ENCODE results near the gene SLC5A12.

SLC5A12 gene

DNA sequence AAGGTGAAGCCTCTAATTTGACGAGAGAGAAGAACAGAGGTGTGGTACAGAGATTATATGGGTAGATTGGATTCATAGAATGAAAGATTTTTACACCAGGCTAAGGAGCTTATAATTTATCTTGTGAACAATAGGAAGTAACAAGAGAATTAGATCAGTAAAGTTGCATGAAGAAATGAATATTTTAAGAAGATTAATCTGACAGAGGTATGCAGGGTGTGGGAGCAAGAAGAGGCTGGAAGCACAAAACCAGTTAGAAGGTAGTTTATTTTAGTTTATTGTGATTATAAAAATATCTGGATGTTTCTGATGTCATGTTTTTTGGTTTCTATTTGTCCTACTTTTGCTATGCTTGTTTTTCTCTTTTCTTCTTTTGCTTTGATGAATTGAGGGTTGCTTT is 15.7 kb downstream of the SLC5A12 start:
- no peak overlapping the region for H3K4me2 ChIP-seq (ENCODE audit: low read length)
- no peak overlapping the region for H2AFZ ChIP-seq (ENCODE audit: low read depth, low read length)
- no peaks in the 10 kb centered on the region for H3K4me1 ChIP-seq (ENCODE audit: low read length)
- H4K20me1 ChIP-seq (ENCODE audit: insufficient read depth, low read length): no peaks in the 10 kb centered on the region
- no peaks in the 10 kb centered on the region for H3K36me3 ChIP-seq (replicated peaks; ENCODE audit: low read depth, low read length)
- H3K9me3 ChIP-seq (ENCODE audit: insufficient read depth, low read length): no peaks in the 10 kb centered on the region
- H3K27me3 ChIP-seq (ENCODE audit: low read depth, low read length): no peaks in the 10 kb centered on the region
- no peaks in the 10 kb centered on the region for H3K79me2 ChIP-seq (ENCODE audit: low read length)
- no peak overlapping the region for H3K4me3 ChIP-seq (ENCODE audit: low read length)
- no peak for TF ChIP-seq EZH2phosphoT487 (IDR thresholded peaks at IDR 0.05; ENCODE audit: low read depth)
- TF ChIP-seq, protein P1, sequence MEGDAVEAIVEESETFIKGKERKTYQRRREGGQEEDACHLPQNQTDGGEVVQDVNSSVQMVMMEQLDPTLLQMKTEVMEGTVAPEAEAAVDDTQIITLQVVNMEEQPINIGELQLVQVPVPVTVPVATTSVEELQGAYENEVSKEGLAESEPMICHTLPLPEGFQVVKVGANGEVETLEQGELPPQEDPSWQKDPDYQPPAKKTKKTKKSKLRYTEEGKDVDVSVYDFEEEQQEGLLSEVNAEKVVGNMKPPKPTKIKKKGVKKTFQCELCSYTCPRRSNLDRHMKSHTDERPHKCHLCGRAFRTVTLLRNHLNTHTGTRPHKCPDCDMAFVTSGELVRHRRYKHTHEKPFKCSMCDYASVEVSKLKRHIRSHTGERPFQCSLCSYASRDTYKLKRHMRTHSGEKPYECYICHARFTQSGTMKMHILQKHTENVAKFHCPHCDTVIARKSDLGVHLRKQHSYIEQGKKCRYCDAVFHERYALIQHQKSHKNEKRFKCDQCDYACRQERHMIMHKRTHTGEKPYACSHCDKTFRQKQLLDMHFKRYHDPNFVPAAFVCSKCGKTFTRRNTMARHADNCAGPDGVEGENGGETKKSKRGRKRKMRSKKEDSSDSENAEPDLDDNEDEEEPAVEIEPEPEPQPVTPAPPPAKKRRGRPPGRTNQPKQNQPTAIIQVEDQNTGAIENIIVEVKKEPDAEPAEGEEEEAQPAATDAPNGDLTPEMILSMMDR (IDR thresholded peaks at IDR 0.05; ENCODE audit: low read depth, low read length): no peak
- no peak overlapping the region for H3K9ac ChIP-seq (ENCODE audit: low read length)
- no peak overlapping the region for H3K27ac ChIP-seq (ENCODE audit: low read length)

DNA sequence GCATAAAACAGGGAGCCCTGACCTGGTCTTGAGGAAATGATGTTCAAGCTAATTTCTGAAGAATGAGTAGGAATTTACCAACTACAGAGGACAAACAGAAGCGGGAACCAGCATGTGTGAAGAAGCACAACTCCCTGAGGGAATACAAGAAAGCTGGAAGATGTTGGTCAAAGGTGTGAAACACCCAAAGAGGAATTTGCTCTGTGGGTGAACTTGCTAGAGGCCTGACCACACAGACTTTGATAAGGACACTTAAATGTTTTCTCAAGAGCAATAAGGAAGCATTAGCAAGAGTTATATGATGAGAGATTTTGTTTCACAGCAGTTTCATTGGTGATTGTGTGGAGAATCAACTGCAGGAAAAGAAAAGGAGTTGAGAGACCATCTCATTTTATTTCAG is 17.6 kb downstream of the SLC5A12 start:
- H3K4me2 ChIP-seq (ENCODE audit: low read length): no peak overlapping the region
- no peaks in the 10 kb centered on the region for H3K27me3 ChIP-seq (ENCODE audit: low read depth, low read length)
- H3K36me3 ChIP-seq (replicated peaks; ENCODE audit: low read depth, low read length): no peaks in the 10 kb centered on the region
- H3K4me3 ChIP-seq (ENCODE audit: low read length): no peak overlapping the region
- no peak overlapping the region for H3K9ac ChIP-seq (ENCODE audit: low read length)
- H3K4me1 ChIP-seq (ENCODE audit: low read length): no peaks in the 10 kb centered on the region
- no peaks in the 10 kb centered on the region for H3K79me2 ChIP-seq (ENCODE audit: low read length)
- H4K20me1 ChIP-seq (ENCODE audit: insufficient read depth, low read length): no peaks in the 10 kb centered on the region
- no peak overlapping the region for H3K27ac ChIP-seq (ENCODE audit: low read length)
- H2AFZ ChIP-seq (ENCODE audit: low read depth, low read length): no peak overlapping the region
- TF ChIP-seq, protein P1 (IDR thresholded peaks at IDR 0.05; ENCODE audit: low read depth, low read length): no peak
- TF ChIP-seq EZH2phosphoT487 (IDR thresholded peaks at IDR 0.05; ENCODE audit: low read depth): no peak
- no peaks in the 10 kb centered on the region for H3K9me3 ChIP-seq (ENCODE audit: insufficient read depth, low read length)

DNA sequence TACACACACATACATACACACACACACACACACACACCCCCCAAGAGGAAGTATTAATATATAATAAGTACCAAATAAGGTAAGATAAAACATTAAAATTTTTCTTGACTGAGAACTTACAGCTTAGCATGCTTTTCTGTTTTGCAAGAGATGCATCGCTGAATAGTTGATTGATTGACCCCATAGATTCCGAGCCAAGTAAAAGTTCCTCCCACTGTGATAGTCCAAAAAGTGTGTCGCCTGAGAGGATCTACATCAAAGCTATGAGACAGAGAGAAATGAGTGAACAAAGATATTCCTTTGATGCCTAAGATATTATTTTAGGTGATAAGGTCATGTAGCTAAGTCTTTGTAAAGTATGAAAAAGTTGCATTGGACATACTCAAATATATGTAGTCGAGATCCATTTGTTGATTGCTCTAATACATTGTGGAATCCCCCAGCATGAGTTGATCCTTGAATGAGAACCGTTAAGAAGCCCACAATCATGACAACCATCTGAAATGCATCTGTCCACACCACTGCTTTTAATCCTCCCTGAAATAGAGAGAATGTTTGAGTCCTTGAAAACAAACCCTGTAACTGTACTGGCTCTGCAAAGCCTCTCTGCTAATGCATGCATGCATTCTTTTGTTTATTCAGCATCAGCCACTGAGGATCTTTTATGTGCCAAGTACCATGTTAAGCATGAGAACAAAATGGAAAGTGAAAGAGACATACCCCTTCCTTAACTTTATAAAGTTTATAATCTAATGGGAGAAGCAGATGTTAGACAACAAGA is 18.3 kb downstream of the SLC5A12 start:
- Histone ChIP-seq H4K20me1 (ENCODE audit: insufficient read depth, low read length) (no peaks in the 10 kb centered on the region), H3K9ac (ENCODE audit: low read length) (no peak overlapping the region), H3K4me1 (ENCODE audit: low read length) (no peaks in the 10 kb centered on the region), H3K27ac (ENCODE audit: low read length) (no peak overlapping the region), H3K4me3 (ENCODE audit: low read length) (no peak overlapping the region), H2AFZ (ENCODE audit: low read depth, low read length) (no peak overlapping the region), H3K27me3 (ENCODE audit: low read depth, low read length) (no peaks in the 10 kb centered on the region), H3K4me2 (ENCODE audit: low read length) (no peak overlapping the region), H3K9me3 (ENCODE audit: insufficient read depth, low read length) (no peaks in the 10 kb centered on the region), H3K79me2 (ENCODE audit: low read length) (no peaks in the 10 kb centered on the region), H3K36me3 (replicated peaks; ENCODE audit: low read depth, low read length) (no peaks in the 10 kb centered on the region)
- TF ChIP-seq, protein P1 (IDR thresholded peaks at IDR 0.05; ENCODE audit: low read depth, low read length): no peak
- TF ChIP-seq EZH2phosphoT487 (IDR thresholded peaks at IDR 0.05; ENCODE audit: low read depth): no peak

DNA sequence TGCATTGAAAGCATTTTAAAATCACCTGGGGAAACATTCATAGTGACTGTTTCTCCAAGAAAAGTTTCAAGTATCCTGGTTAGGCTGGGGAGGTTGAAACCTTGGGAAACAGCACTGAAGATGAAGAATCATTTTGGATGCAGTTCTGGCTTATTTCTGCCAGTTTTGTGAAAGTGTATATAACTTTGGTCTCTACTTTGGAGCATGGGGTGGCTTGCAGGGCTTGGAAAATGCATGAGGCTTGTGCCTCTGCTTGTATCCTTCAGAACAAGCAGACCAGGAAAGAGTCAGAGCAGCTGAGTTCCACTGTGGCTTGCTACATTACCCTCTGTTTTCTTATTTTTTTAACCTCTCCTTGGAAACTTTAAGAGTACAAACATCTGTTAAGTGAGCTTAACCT is 19.5 kb downstream of the SLC5A12 start:
- H3K36me3 ChIP-seq (replicated peaks; ENCODE audit: low read depth, low read length): no peaks in the 10 kb centered on the region
- no peak overlapping the region for H3K27ac ChIP-seq (ENCODE audit: low read length)
- no peak overlapping the region for H2AFZ ChIP-seq (ENCODE audit: low read depth, low read length)

More for the DNA sequence above, 19.5 kb downstream of the SLC5A12 start:
- Histone ChIP-seq H3K4me2 (ENCODE audit: low read length) (no peak overlapping the region), H3K9me3 (ENCODE audit: insufficient read depth, low read length) (no peaks in the 10 kb centered on the region), H4K20me1 (ENCODE audit: insufficient read depth, low read length) (no peaks in the 10 kb centered on the region), H3K9ac (ENCODE audit: low read length) (no peak overlapping the region), H3K4me1 (ENCODE audit: low read length) (no peaks in the 10 kb centered on the region), H3K79me2 (ENCODE audit: low read length) (no peaks in the 10 kb centered on the region), H3K4me3 (ENCODE audit: low read length) (no peak overlapping the region), H3K27me3 (ENCODE audit: low read depth, low read length) (no peaks in the 10 kb centered on the region)
- TF ChIP-seq, protein P1 (IDR thresholded peaks at IDR 0.05; ENCODE audit: low read depth, low read length): no peak
- TF ChIP-seq EZH2phosphoT487 (IDR thresholded peaks at IDR 0.05; ENCODE audit: low read depth): no peak

Data from OCI-LY3 (cell line).